PC-3 (cell line): ENCODE results near the gene SPATA2. TPM values are rescaled to one million over a fixed set of nuclear protein-coding genes. Genes with fewer than 3 reads are reported as not detected.

Experiments used
- ATAC-seq: fragments of 200-7000 bp; cut with Tn5 transposase; 2 replicates; pipeline ENCODE4 v1.9.1; 2020; ENCODE audit warnings: mild to moderate bottlenecking, moderate library complexity
- BruUV-seq: library from RNA; stranded (reverse); fragments of 400-500 nt; replicated peaks from 2 replicates; lab custom pipeline; 2021; lab: Mats Ljungman, UMichigan
- CTCF ChIA-PET: fragments of 300-600 bp; sonication (Branson Sonifier 250); formaldehyde crosslinking; loops from one replicate; lab custom pipeline; 2022; ENCODE audit warnings: antibody characterized with exemption; lab: Charles Lee
- POLR2A ChIA-PET: fragments of 300-600 bp; sonication (Branson Sonifier 250); formaldehyde crosslinking; loops from one replicate; lab custom pipeline; 2022; ENCODE audit warnings: antibody characterized with exemption; ENCODE audit not compliant: unreplicated experiment; lab: Charles Lee
- DNase-seq: peaks from one replicate; pipeline ENCODE4 v3.0.0-alpha.2; 2015
- H2AFZ ChIP-seq: fragments of 300-600 bp; sonication (generic); 2 replicates; pipeline ENCODE4 v1.6.0; 2016; ENCODE audit warnings: antibody characterized with exemption, low read length
- H3F3A ChIP-seq: fragments of 300-600 bp; sonication (generic); one replicate; pipeline ENCODE4 v1.6.0; 2017; ENCODE audit warnings: antibody characterized with exemption, low read length, control low read depth, mild to moderate bottlenecking; ENCODE audit not compliant: unreplicated experiment
- H3K27ac ChIP-seq: fragments of 300-600 bp; sonication (generic); 2 replicates; pipeline ENCODE4 v1.5.1; 2016; ENCODE audit warnings: mild to moderate bottlenecking, low read length
- H3K27me3 ChIP-seq: fragments of 300-600 bp; sonication (generic); 2 replicates; pipeline ENCODE4 v1.6.1; 2016; ENCODE audit warnings: low read length, mixed read lengths
- H3K36me3 ChIP-seq: fragments of 300-600 bp; sonication (generic); 2 replicates; pipeline ENCODE4 v1.6.1; 2016; ENCODE audit warnings: low read depth, mixed run types, low read length, mixed read lengths
- H3K4me1 ChIP-seq: fragments of 300-600 bp; sonication (generic); 2 replicates; pipeline ENCODE4 v1.5.1; 2016; ENCODE audit warnings: low read length; ENCODE audit not compliant: insufficient read depth
- H3K4me2 ChIP-seq: fragments of 300-600 bp; sonication (generic); 2 replicates; pipeline ENCODE4 v1.6.0; 2016; ENCODE audit warnings: low read length
- H3K4me3 ChIP-seq: fragments of 300-600 bp; sonication (generic); 2 replicates; pipeline ENCODE4 v1.5.1; 2016; ENCODE audit warnings: mild to moderate bottlenecking, low read length, mixed read lengths
- H3K79me2 ChIP-seq: fragments of 300-600 bp; sonication (generic); 2 replicates; pipeline ENCODE4 v1.6.1; 2017; ENCODE audit warnings: low read length, mixed read lengths
- H3K9ac ChIP-seq: fragments of 300-600 bp; sonication (generic); 2 replicates; pipeline ENCODE4 v1.6.0; 2016; ENCODE audit warnings: mild to moderate bottlenecking, low read length
- H3K9me2 ChIP-seq: fragments of 300-600 bp; sonication (generic); replicated peaks from 2 replicates; pipeline ENCODE4 v1.6.1; 2016; ENCODE audit warnings: mixed run types, low read length, mixed read lengths
- H3K9me3 ChIP-seq: fragments of 300-600 bp; sonication (generic); 2 replicates; pipeline ENCODE4 v1.6.1; 2016; ENCODE audit warnings: low read length, mixed read lengths
- H4K20me1 ChIP-seq: fragments of 300-600 bp; sonication (generic); 2 replicates; pipeline ENCODE4 v1.6.1; 2016; ENCODE audit warnings: low read length, mixed read lengths
- CTCF ChIP-seq: fragments of 300-600 bp; sonication (generic); conservative IDR thresholded peaks from 2 replicates; pipeline ENCODE4 v1.5.1; 2017; ENCODE audit warnings: antibody characterized with exemption, low read depth, mild to moderate bottlenecking, low read length
- EZH2 ChIP-seq: fragments of 300-600 bp; sonication (generic); IDR thresholded peaks from one replicate; pipeline ENCODE4 v1.6.1; 2017; ENCODE audit warnings: antibody characterized with exemption, mild to moderate bottlenecking, low read length; ENCODE audit not compliant: unreplicated experiment
- EZH2phosphoT487 ChIP-seq: fragments of 300-600 bp; sonication (generic); IDR thresholded peaks from 2 replicates; pipeline ENCODE4 v1.6.1; 2018; ENCODE audit warnings: mild to moderate bottlenecking, antibody characterized with exemption, low read length, borderline replicate concordance
- intact Hi-C: fragments of 100-400 bp; cut with micrococcal nuclease; formaldehyde crosslinking; loops from 2 replicates; pipeline ENCODE4 v1.9.0; 2023
- total RNA-seq: library from RNA; depleted of rRNA; stranded (reverse); fragments of >200 nt; gene quantifications from 2 replicates; pipeline ENCODE4 v1.2.3, GENCODE V29; 2014

The SPATA2 gene
- total RNA-seq, 1 experiment from 2014 or later = 7.4 TPM

GRCh38 chr20:49907405-49908257, 7.7 kb downstream of the SPATA2 start:
- H3K4me2 ChIP-seq = no peak overlapping the region
- H4K20me1 ChIP-seq = no peaks in the 10 kb centered on the region
- peaks cover 40% of the 10 kb centered on the region for H3K79me2 ChIP-seq
- CTCF ChIA-PET = no interaction called here
- H3F3A ChIP-seq = no peaks in the 10 kb centered on the region
- POLR2A ChIA-PET = no interaction called here
- no peaks in the 10 kb centered on the region for H3K9me2 ChIP-seq
- H3K9ac ChIP-seq = no peak overlapping the region
- H3K36me3 ChIP-seq = peaks cover 40% of the 10 kb centered on the region
- ATAC-seq (no peak), DNase-seq (no peak)
- intact Hi-C loops = no loop called here
- no peak overlapping the region for H3K4me3 ChIP-seq
- no peak for TF ChIP-seq CTCF
- no peak for TF ChIP-seq EZH2phosphoT487
- TF ChIP-seq EZH2 = no peak
- H2AFZ ChIP-seq = no peak overlapping the region
- H3K9me3 ChIP-seq = no peaks in the 10 kb centered on the region
- no peaks in the 10 kb centered on the region for H3K4me1 ChIP-seq
- no TSS peak for BruUV-seq
- H3K27ac ChIP-seq = no peak overlapping the region
- no peaks in the 10 kb centered on the region for H3K27me3 ChIP-seq

- CTCF ChIA-PET = no interaction called here
- peaks cover 40% of the 10 kb centered on the region for H3K36me3 ChIP-seq
Measured at GRCh38 chr20:49906615-49907154, 8.6 kb downstream of the SPATA2 start.

More at GRCh38 chr20:49906615-49907154, 8.6 kb downstream of the SPATA2 start:
- no peaks in the 10 kb centered on the region for H3K27me3 ChIP-seq
- H3K4me1 ChIP-seq = no peaks in the 10 kb centered on the region
- H3K79me2 ChIP-seq = peaks cover 30% of the 10 kb centered on the region
- no peak for TF ChIP-seq CTCF
- TF ChIP-seq EZH2 = no peak
- no peak for TF ChIP-seq EZH2phosphoT487
- H3K9me3 ChIP-seq = no peaks in the 10 kb centered on the region
- no TSS peak for BruUV-seq
- no peak overlapping the region for H2AFZ ChIP-seq
- intact Hi-C loops = no loop called here
- H3K9me2 ChIP-seq = no peaks in the 10 kb centered on the region
- H3K4me3 ChIP-seq = no peak overlapping the region
- H3K27ac ChIP-seq = no peak overlapping the region
- POLR2A ChIA-PET = interaction anchor here (0.6 kb wide), 1 partner anchor 407 kb away, joined by 3 read pairs; no protein-coding TSS in a partner anchor
- no peaks in the 10 kb centered on the region for H3F3A ChIP-seq
- no peak for DNase-seq
- no peak overlapping the region for H3K9ac ChIP-seq
- H4K20me1 ChIP-seq = no peaks in the 10 kb centered on the region
- H3K4me2 ChIP-seq = no peak overlapping the region
- no peak for ATAC-seq
